Measurements from ENCODE around the gene SIGLEC11.

GRCh38 chr19:50008532-50008931 lies 47.6 kb upstream of the SIGLEC11 start:
- TF ChIP-seq CTCF (IDR thresholded peaks at IDR 0.05) (no peak), POLR2A (IDR thresholded peaks at IDR 0.05) (no peak), POLR2AphosphoS5 (IDR thresholded peaks at IDR 0.05) (no peak)
